ENCODE measurements around the gene RAB11FIP2. TPM values are rescaled to one million over a fixed set of nuclear protein-coding genes. Genes with fewer than 3 reads are reported as not detected.

Gene RAB11FIP2
- total and polyA plus RNA-seq, 8 donors = 19.1 to 25.6 (median 22.1) TPM

GRCh38 chr10:118017071-118017740 lies 29.5 kb downstream of the RAB11FIP2 start:
- no peaks in the 10 kb centered on the region for H3K27me3 ChIP-seq
- TF ChIP-seq, protein P1, sequence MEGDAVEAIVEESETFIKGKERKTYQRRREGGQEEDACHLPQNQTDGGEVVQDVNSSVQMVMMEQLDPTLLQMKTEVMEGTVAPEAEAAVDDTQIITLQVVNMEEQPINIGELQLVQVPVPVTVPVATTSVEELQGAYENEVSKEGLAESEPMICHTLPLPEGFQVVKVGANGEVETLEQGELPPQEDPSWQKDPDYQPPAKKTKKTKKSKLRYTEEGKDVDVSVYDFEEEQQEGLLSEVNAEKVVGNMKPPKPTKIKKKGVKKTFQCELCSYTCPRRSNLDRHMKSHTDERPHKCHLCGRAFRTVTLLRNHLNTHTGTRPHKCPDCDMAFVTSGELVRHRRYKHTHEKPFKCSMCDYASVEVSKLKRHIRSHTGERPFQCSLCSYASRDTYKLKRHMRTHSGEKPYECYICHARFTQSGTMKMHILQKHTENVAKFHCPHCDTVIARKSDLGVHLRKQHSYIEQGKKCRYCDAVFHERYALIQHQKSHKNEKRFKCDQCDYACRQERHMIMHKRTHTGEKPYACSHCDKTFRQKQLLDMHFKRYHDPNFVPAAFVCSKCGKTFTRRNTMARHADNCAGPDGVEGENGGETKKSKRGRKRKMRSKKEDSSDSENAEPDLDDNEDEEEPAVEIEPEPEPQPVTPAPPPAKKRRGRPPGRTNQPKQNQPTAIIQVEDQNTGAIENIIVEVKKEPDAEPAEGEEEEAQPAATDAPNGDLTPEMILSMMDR (IDR thresholded peaks at IDR 0.05) = no peak
- ATAC-seq (no peak), DNase-seq (peak in 1 of 4 donors; percentile 37)
- peak overlapping the region in 1 of 2 donors; percentile 30 for H3K27ac ChIP-seq
- H3K4me3 ChIP-seq = no peak overlapping the region
- no peaks in the 10 kb centered on the region for H3K4me1 ChIP-seq
- no peaks in the 10 kb centered on the region for H3K9me3 ChIP-seq
- peaks cover 0 to 7% of the 10 kb centered on the region in 2 donors for H3K36me3 ChIP-seq
- intact Hi-C loops (cut with DNase I) = no loop called here

DNA sequence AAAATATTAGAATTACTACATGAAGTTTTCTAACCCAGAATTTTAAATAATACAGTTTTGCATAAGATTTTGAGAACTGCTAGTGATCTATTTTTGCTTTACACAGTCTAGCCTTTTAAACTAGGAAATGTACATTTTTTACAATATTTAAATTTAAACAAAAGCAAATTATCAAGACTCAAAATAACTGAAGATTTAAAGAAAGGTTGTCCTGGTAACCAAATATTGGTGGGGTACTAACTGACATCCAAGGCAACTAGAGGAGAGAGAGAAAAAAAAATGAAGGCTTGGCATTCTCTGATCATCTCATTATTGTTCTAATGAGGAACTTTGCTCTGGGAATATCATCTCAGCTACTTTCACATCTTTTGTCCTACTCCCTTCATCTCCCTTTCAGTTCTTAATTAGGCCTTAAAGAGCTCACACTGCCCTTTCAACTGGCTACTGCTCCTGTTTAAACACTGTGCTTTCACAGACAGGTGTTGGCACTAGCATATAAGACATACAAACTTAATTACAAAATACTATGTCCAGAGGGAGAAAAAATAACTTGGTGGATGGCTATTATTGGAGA lies 33.7 kb downstream of the RAB11FIP2 start:
- no peak for ATAC-seq

GRCh38 chr10:118007773-118008172 lies 39.0 kb downstream of the RAB11FIP2 start:
- intact Hi-C loops (cut with DNase I) = no loop called here

More for the DNA sequence above, 33.7 kb downstream of the RAB11FIP2 start:
- Histone ChIP-seq H3K27ac (no peak overlapping the region), H3K4me1 (no peaks in the 10 kb centered on the region), H3K4me3 (no peak overlapping the region), H3K9me3 (no peaks in the 10 kb centered on the region), H3K27me3 (no peaks in the 10 kb centered on the region), H3K36me3 (peaks cover 0 to 17% of the 10 kb centered on the region in 2 donors)
- TF ChIP-seq, protein P1 (IDR thresholded peaks at IDR 0.05) = no peak
- intact Hi-C loops (cut with DNase I) = no loop called here
- no peak for DNase-seq

DNA sequence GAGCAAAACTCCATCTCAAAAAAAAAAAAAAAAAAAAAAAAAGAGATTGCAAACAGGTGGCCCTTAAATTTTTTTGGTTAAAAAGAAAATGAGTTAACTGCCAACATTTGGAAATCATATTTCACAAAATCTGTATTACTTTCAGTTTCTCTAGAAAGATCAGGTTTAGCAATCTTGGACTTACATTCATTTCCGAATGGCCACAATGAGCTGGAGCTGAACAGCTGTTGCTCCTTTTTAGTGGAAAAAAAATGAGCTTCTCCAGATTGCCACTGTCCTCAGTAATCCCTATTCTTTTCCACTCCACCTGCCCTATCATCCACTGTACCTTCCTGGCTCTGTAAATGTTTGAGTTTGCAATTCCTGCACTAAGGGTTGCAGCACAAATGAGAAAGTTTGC lies 43.6 kb downstream of the RAB11FIP2 start:
- peaks cover 0 to 41% of the 10 kb centered on the region in 2 donors for H3K36me3 ChIP-seq
- no peaks in the 10 kb centered on the region for H3K9me3 ChIP-seq
- TF ChIP-seq, protein P1 (IDR thresholded peaks at IDR 0.05) = no peak
- H3K4me3 ChIP-seq = no peak overlapping the region
- no peak for ATAC-seq
- intact Hi-C loops (cut with DNase I) = no loop called here
- H3K27ac ChIP-seq = peak overlapping the region in 1 of 2 donors; percentile 21
- no peaks in the 10 kb centered on the region for H3K27me3 ChIP-seq
- DNase-seq = no peak
- no peaks in the 10 kb centered on the region for H3K4me1 ChIP-seq

More at GRCh38 chr10:118007773-118008172, 39.0 kb downstream of the RAB11FIP2 start:
- no peak overlapping the region for H3K4me3 ChIP-seq
- H3K27me3 ChIP-seq = no peaks in the 10 kb centered on the region
- no peak for DNase-seq
- H3K9me3 ChIP-seq = no peaks in the 10 kb centered on the region
- ATAC-seq = no peak
- TF ChIP-seq, protein P1 (IDR thresholded peaks at IDR 0.05) = no peak
- peaks cover 0 to 50% of the 10 kb centered on the region in 2 donors for H3K36me3 ChIP-seq
- H3K27ac ChIP-seq = no peak overlapping the region
- no peaks in the 10 kb centered on the region for H3K4me1 ChIP-seq

- no peak for DNase-seq
- TF ChIP-seq, protein P1 (IDR thresholded peaks at IDR 0.05) = no peak
- Histone ChIP-seq H3K4me3 (no peak overlapping the region), H3K27me3 (no peaks in the 10 kb centered on the region), H3K9me3 (no peaks in the 10 kb centered on the region), H3K4me1 (no peaks in the 10 kb centered on the region), H3K27ac (no peak overlapping the region), H3K36me3 (peaks cover 0 to 36% of the 10 kb centered on the region in 2 donors)
- intact Hi-C loops (cut with DNase I) = no loop called here
- no peak for ATAC-seq
These were observed 44.2 kb downstream of the RAB11FIP2 start for GRCh38 chr10:118002581-118002980.

All from left lung (tissue), 10 donors.